GM18861 (cell line): ENCODE measurements around the gene GDPD2.

Source experiments
- ATAC-seq: cut with Tn5 transposase; IDR thresholded peaks from one replicate; pipeline ENCODE4 v1.9.1; 2021; ENCODE audit not compliant: unreplicated experiment

The GDPD2 gene

GRCh38 chrX:70470850-70471289 is 47.8 kb downstream of the GDPD2 start:
- no peak for ATAC-seq

GRCh38 chrX:70476166-70476933 is 53.2 kb downstream of the GDPD2 start:
- no peak for ATAC-seq

GRCh38 chrX:70476934-70477733 is 54.0 kb downstream of the GDPD2 start:
- ATAC-seq = no peak

- no peak for ATAC-seq
Measured at GRCh38 chrX:70477734-70478075, 54.6 kb downstream of the GDPD2 start.

GRCh38 chrX:70478526-70479245 is 55.6 kb downstream of the GDPD2 start:
- ATAC-seq = no peak

GRCh38 chrX:70479247-70479921 is 56.3 kb downstream of the GDPD2 start:
- ATAC-seq = no peak

GRCh38 chrX:70479922-70480659 is 57.0 kb downstream of the GDPD2 start:
- ATAC-seq = no peak

GRCh38 chrX:70480660-70481018 is 57.5 kb downstream of the GDPD2 start:
- no peak for ATAC-seq

GRCh38 chrX:70481471-70482270 is 58.6 kb downstream of the GDPD2 start:
- ATAC-seq = no peak

- no peak for ATAC-seq
Measured at GRCh38 chrX:70482300-70482699, 59.2 kb downstream of the GDPD2 start.
